ENCODE data around the gene AP1AR. TPM values are rescaled to one million over a fixed set of nuclear protein-coding genes. Genes with fewer than 3 reads are reported as not detected.
A peak's percentile ranks its signal among the peaks of the same experiment; 100 is the strongest.

The AP1AR gene
- total and polyA plus RNA-seq, 8 donors = 4.5 to 11.4 (median 8.0) TPM

DNA sequence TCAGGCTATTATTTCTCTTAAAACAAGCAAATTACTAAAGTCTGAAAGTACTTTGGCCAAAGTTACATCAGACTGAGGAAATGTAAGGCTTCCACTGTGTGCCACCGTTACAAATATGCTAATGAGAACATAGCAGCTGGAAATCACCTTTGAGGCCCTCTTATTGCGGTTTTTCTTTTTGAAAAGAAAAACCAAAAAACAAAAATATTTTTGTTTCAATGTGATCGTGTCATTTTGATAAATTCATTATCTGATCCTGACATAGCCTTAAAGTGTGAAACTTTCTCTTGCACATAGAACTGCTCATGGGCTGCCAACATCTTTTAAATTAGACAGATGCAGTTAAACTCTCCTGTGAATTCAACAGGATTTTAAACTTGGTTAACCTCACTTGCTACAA is 56.9 kb downstream of the AP1AR start:
- ATAC-seq = no peak

GRCh38 chr4:112289407-112290253 is 58.0 kb downstream of the AP1AR start:
- ATAC-seq (no peak), FAIRE-seq (no peak), DNase-seq (no peak)
- Histone ChIP-seq H3K4me1 (no peaks in the 10 kb centered on the region), H3K27ac (no peak overlapping the region), H3K9me3 (no peaks in the 10 kb centered on the region), H3K36me3 (no peaks in the 10 kb centered on the region), H3K27me3 (no peaks in the 10 kb centered on the region), H3K4me3 (no peak overlapping the region)
- WGBS, 2 donors = 85 to 87% methylated on average over 10 of the region's 10 CpGs
- TF ChIP-seq, protein P1, sequence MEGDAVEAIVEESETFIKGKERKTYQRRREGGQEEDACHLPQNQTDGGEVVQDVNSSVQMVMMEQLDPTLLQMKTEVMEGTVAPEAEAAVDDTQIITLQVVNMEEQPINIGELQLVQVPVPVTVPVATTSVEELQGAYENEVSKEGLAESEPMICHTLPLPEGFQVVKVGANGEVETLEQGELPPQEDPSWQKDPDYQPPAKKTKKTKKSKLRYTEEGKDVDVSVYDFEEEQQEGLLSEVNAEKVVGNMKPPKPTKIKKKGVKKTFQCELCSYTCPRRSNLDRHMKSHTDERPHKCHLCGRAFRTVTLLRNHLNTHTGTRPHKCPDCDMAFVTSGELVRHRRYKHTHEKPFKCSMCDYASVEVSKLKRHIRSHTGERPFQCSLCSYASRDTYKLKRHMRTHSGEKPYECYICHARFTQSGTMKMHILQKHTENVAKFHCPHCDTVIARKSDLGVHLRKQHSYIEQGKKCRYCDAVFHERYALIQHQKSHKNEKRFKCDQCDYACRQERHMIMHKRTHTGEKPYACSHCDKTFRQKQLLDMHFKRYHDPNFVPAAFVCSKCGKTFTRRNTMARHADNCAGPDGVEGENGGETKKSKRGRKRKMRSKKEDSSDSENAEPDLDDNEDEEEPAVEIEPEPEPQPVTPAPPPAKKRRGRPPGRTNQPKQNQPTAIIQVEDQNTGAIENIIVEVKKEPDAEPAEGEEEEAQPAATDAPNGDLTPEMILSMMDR (IDR thresholded peaks at IDR 0.05) = no peak
- intact Hi-C loops (cut with DNase I) = no loop called here

More for the DNA sequence above, 56.9 kb downstream of the AP1AR start:
- FAIRE-seq = no peak
- Histone ChIP-seq H3K4me1 (no peaks in the 10 kb centered on the region), H3K27me3 (no peaks in the 10 kb centered on the region), H3K27ac (no peak overlapping the region), H3K9me3 (no peaks in the 10 kb centered on the region), H3K4me3 (no peak overlapping the region), H3K36me3 (no peaks in the 10 kb centered on the region)
- DNase-seq = no peak
- TF ChIP-seq, protein P1 (IDR thresholded peaks at IDR 0.05) = no peak
- WGBS, 2 donors = 86 to 88% methylated on average over 3 of the region's 3 CpGs
- intact Hi-C loops (cut with DNase I) = no loop called here

DNA sequence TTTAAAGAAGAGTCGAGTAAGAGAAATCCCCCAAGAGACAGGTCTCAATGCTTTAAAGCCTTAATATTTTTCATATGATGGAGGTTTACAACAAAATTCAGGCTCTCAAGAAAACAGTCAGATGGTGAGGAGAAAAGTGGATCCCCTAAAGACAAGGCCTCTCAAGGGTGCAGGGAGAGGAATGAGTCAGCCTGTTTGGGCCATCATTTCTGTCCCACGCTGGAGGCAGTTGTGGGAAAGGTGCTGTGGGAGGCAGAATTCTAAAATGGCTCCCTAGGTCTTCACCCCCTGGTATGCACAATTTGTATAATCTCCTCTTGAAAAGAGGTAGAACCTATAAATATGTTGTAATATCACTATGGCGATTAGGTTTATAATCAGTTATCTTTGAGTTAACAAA is 58.8 kb downstream of the AP1AR start:
- WGBS, 2 donors = 78 to 81% methylated on average over 3 of the region's 3 CpGs
- intact Hi-C loops (cut with DNase I) = no loop called here
- no peak for ATAC-seq

DNA sequence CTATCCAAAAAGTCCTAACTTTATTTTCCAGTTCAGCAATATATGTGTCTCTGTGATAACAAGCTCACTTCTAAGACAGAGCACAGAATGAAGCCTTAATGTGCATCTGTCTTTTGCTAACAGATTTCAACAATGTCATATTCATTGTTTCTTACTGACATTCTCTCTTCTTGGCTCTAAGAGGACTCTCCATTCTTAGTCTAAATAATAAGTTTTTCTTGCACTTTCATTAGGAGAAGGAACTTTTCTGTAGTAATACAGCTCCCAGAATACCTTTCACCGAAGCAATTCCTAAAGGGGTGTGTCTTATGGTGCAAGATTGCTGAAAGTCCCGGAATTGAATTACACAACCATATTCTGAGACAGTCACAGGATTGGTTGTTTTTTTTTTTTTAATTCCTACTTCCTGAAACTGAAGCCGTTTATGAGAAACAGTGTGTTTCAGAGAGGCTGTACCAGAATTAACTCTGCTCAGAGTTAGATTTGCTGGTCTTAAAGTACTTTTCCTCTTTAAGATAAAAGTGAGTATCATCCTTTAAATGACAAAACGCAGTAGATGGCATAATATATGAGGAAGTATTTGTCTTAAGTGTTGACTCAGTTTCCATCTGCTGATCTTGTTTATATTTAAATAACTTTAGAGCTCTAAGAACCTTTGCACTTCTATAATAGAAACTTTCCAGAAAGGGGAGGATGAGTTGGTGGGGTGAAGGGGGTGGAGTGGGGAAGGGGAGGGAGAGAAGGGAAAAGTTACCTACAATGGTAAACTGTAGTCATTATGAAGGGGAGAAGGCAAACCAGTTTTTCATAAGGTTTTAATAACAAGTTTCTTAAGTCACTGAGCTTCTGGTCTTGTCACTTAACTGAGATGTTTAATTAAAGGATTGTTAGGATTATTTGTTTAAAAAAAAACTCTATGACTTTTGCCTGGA is 65.6 kb downstream of the AP1AR start, which contains the start of gene ALPK1:
TSS of gene ALPK1 (plus strand) at position 421 of the 932 bp plus-strand sequence.
- peak; percentile 97 to 99 (median 98) for ATAC-seq
- no peaks in the 10 kb centered on the region for H3K27me3 ChIP-seq
- H3K27ac ChIP-seq = peak within 1 kb of the TSS; percentile 12 to 86 (median 46)
- intact Hi-C loops (cut with DNase I) = no loop called here
- peak; percentile 98 for FAIRE-seq
- DNase-seq = peak in 3 of 6 donors; percentile 28 to 44 (median 37)
- 0 to 1% methylated on average over 4 of the region's 4 CpGs for WGBS, 2 donors
- H3K36me3 ChIP-seq = no peaks in the 10 kb centered on the region
- peak within 1 kb of the TSS; percentile 6 to 42 (median 16) for H3K4me3 ChIP-seq
- no peaks in the 10 kb centered on the region for H3K9me3 ChIP-seq
- peaks cover 0 to 16% (median 15%) of the 10 kb centered on the region in 3 donors for H3K4me1 ChIP-seq
- TF ChIP-seq, protein P1 (IDR thresholded peaks at IDR 0.05) = no peak

More for the DNA sequence above, 58.8 kb downstream of the AP1AR start:
- Histone ChIP-seq H3K4me1 (no peaks in the 10 kb centered on the region), H3K36me3 (no peaks in the 10 kb centered on the region), H3K27ac (no peak overlapping the region), H3K4me3 (no peak overlapping the region), H3K27me3 (no peaks in the 10 kb centered on the region), H3K9me3 (no peaks in the 10 kb centered on the region)
- no peak for DNase-seq
- TF ChIP-seq, protein P1 (IDR thresholded peaks at IDR 0.05) = no peak
- no peak for FAIRE-seq

Measured in pancreas (tissue), 10 donors.